OCI-LY1 (cell line): ENCODE measurements around the gene SLC38A6.

ENCODE experiments used
- H2AFZ ChIP-seq: fragments of 200-600 bp; sonication (generic), shearing (Covaris generic); 2 replicates; pipeline ENCODE4 v1.6.0; 2014; ENCODE audit warnings: antibody characterized with exemption, mild to moderate bottlenecking, low read length
- H3F3A ChIP-seq: fragments of 200-600 bp; sonication (generic), shearing (Covaris generic); 2 replicates; pipeline ENCODE4 v1.6.0; 2014; ENCODE audit warnings: mild to moderate bottlenecking, antibody characterized with exemption, low read length, moderate library complexity; ENCODE audit not compliant: insufficient read depth
- H3K27ac ChIP-seq: fragments of 200-600 bp; sonication (generic); 2 replicates; pipeline ENCODE4 v1.5.1; 2014; ENCODE audit warnings: low read length, mixed run types, mild to moderate bottlenecking, low read depth; ENCODE audit not compliant: poor library complexity, severe bottlenecking
- H3K27me3 ChIP-seq: fragments of 200-600 bp; sonication (generic); 2 replicates; pipeline ENCODE4 v1.6.0; 2014; ENCODE audit warnings: antibody characterized with exemption, mild to moderate bottlenecking, low read length, moderate library complexity; ENCODE audit not compliant: insufficient read depth
- H3K36me3 ChIP-seq: fragments of 200-600 bp; sonication (generic); 2 replicates; pipeline ENCODE4 v1.6.1; 2014; ENCODE audit warnings: mild to moderate bottlenecking, antibody characterized with exemption, low read length, moderate library complexity, mixed read lengths; ENCODE audit not compliant: insufficient read depth
- H3K4me1 ChIP-seq: fragments of 200-600 bp; sonication (generic); 2 replicates; pipeline ENCODE4 v1.5.1; 2014; ENCODE audit warnings: mild to moderate bottlenecking, low read length, moderate library complexity; ENCODE audit not compliant: insufficient read depth, severe bottlenecking
- H3K4me2 ChIP-seq: fragments of 200-600 bp; sonication (generic), shearing (Covaris generic); 2 replicates; pipeline ENCODE4 v1.6.1; 2014; ENCODE audit warnings: low read length
- H3K4me3 ChIP-seq: fragments of 200-600 bp; sonication (generic); 2 replicates; pipeline ENCODE4 v1.5.1; 2014; ENCODE audit warnings: low read length, low read depth, mild to moderate bottlenecking, mixed read lengths; ENCODE audit not compliant: poor library complexity, severe bottlenecking
- H3K79me2 ChIP-seq: fragments of 200-600 bp; shearing (Covaris generic); 2 replicates; pipeline ENCODE4 v1.6.1; 2016; ENCODE audit warnings: mixed run types, low read length, mixed read lengths; ENCODE audit not compliant: insufficient read depth
- H3K9ac ChIP-seq: fragments of 200-600 bp; sonication (generic), shearing (Covaris generic); 2 replicates; pipeline ENCODE4 v1.6.1; 2014; ENCODE audit warnings: mild to moderate bottlenecking, low read length, mixed read lengths
- H3K9me2 ChIP-seq: fragments of 200-600 bp; sonication (generic), shearing (Covaris generic); 2 replicates; pipeline ENCODE4 v1.6.1; 2014; ENCODE audit warnings: low read depth, mild to moderate bottlenecking, low read length, mixed read lengths
- H3K9me3 ChIP-seq: fragments of 200-600 bp; shearing (Covaris generic); 2 replicates; pipeline ENCODE4 v1.6.1; 2014; ENCODE audit warnings: low read length, mixed read lengths
- H4K20me1 ChIP-seq: fragments of 200-600 bp; sonication (generic), shearing (Covaris generic); 2 replicates; pipeline ENCODE4 v1.6.0; 2016; ENCODE audit warnings: mild to moderate bottlenecking, low read length; ENCODE audit not compliant: insufficient read depth
- EZH2 ChIP-seq: fragments of 200-600 bp; sonication (generic), shearing (Covaris generic); IDR thresholded peaks from 2 replicates; pipeline ENCODE4 v1.8.0; 2017; ENCODE audit warnings: borderline replicate concordance, mixed run types, mild to moderate bottlenecking, antibody characterized with exemption, low read length, moderate library complexity, mixed read lengths
- TF ChIP-seq, protein P1 (sequence below): fragments of 200-600 bp; sonication (generic), shearing (Covaris generic); IDR thresholded peaks from 2 replicates; pipeline ENCODE4 v1.5.1; 2017; ENCODE audit warnings: mild to moderate bottlenecking, antibody characterized with exemption, low read length, moderate library complexity, mixed read lengths

The SLC38A6 gene

DNA sequence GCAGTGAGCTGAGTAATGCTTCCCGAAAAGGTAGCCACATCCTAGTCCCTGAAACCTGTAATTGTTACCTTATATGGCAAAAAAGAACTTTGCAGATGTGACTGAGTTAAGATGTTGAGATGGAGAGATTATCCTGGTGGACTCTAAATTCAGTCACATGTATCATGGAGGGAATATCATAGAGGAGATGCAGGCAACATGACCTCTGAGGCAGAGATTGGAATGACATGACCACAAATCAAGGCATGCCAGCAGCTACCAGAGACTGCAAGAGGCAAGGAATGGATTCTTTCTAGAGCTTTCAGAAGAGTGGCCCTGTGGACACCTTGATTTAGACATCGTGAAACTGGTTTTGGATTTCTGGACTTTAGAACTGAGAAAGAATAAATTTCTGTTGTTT is 18.5 kb downstream of the SLC38A6 start:
- H3K36me3 ChIP-seq: no peaks in the 10 kb centered on the region
- H3K4me2 ChIP-seq: no peak overlapping the region

DNA sequence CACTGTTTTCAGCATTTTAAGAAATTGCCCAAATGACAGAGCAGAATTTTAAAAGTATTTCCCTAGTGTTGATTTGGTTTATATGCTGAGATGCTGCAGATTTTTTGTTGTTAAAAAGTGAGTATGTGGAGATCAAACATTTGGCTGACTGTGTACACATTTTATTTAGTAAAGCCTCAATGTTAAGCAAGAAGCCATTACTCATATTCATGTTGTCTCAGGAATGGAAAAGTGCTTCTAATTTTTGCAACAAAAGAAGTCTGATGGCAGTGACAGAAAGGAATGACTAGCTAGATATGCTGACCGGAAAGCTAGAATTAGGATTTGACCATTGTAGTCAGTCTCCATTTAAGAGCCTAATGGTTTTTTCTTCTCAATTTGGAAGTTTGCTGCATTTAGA is 22.5 kb downstream of the SLC38A6 start:
- no peaks in the 10 kb centered on the region for H3K9me3 ChIP-seq
- no peak for TF ChIP-seq EZH2
- TF ChIP-seq, protein P1, sequence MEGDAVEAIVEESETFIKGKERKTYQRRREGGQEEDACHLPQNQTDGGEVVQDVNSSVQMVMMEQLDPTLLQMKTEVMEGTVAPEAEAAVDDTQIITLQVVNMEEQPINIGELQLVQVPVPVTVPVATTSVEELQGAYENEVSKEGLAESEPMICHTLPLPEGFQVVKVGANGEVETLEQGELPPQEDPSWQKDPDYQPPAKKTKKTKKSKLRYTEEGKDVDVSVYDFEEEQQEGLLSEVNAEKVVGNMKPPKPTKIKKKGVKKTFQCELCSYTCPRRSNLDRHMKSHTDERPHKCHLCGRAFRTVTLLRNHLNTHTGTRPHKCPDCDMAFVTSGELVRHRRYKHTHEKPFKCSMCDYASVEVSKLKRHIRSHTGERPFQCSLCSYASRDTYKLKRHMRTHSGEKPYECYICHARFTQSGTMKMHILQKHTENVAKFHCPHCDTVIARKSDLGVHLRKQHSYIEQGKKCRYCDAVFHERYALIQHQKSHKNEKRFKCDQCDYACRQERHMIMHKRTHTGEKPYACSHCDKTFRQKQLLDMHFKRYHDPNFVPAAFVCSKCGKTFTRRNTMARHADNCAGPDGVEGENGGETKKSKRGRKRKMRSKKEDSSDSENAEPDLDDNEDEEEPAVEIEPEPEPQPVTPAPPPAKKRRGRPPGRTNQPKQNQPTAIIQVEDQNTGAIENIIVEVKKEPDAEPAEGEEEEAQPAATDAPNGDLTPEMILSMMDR: no peak
- no peak overlapping the region for H3K4me2 ChIP-seq
- no peaks in the 10 kb centered on the region for H3K79me2 ChIP-seq
- H4K20me1 ChIP-seq: no peaks in the 10 kb centered on the region
- no peaks in the 10 kb centered on the region for H3K4me1 ChIP-seq
- H3K36me3 ChIP-seq: no peaks in the 10 kb centered on the region
- H3K27ac ChIP-seq: no peak overlapping the region
- H3K9me2 ChIP-seq: no peaks in the 10 kb centered on the region
- H2AFZ ChIP-seq: no peak overlapping the region
- H3K27me3 ChIP-seq: no peaks in the 10 kb centered on the region
- no peaks in the 10 kb centered on the region for H3F3A ChIP-seq
- H3K4me3 ChIP-seq: no peak overlapping the region
- no peak overlapping the region for H3K9ac ChIP-seq

More for the DNA sequence above, 18.5 kb downstream of the SLC38A6 start:
- Histone ChIP-seq H2AFZ (no peak overlapping the region), H3K4me3 (no peak overlapping the region), H3K9me3 (no peaks in the 10 kb centered on the region), H3F3A (no peaks in the 10 kb centered on the region), H3K9ac (no peak overlapping the region), H3K79me2 (no peaks in the 10 kb centered on the region), H3K27ac (no peak overlapping the region), H4K20me1 (no peaks in the 10 kb centered on the region), H3K9me2 (no peaks in the 10 kb centered on the region), H3K4me1 (no peaks in the 10 kb centered on the region), H3K27me3 (no peaks in the 10 kb centered on the region)
- TF ChIP-seq EZH2: no peak
- TF ChIP-seq, protein P1: no peak

DNA sequence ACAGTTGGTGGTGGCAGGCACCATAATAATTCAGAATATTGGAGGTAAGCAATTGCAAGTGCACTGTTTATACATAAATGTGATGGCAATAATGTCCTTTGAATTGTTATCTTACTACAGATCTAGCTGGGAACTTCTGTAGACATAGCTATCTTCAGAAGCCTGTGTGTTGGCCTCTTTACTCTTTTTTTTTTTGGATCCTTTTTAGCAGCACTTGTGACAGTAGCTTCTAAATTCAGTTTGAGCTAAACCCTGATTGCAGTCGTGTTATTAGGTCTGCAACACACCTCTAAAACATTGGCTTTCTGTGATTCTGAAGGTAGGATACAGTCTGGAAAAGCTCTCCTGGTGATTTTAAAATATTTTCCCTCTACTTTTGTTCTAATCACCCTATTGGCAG is 38.5 kb downstream of the SLC38A6 start:
- H3K27me3 ChIP-seq: no peaks in the 10 kb centered on the region
- no peaks in the 10 kb centered on the region for H3K79me2 ChIP-seq
- TF ChIP-seq, protein P1: no peak
- no peak for TF ChIP-seq EZH2
- H2AFZ ChIP-seq: no peak overlapping the region
- no peaks in the 10 kb centered on the region for H3K9me2 ChIP-seq
- no peak overlapping the region for H3K4me3 ChIP-seq
- no peak overlapping the region for H3K4me2 ChIP-seq
- H3K9ac ChIP-seq: no peak overlapping the region
- H3K36me3 ChIP-seq: no peaks in the 10 kb centered on the region
- H4K20me1 ChIP-seq: no peaks in the 10 kb centered on the region
- no peak overlapping the region for H3K27ac ChIP-seq
- no peaks in the 10 kb centered on the region for H3K4me1 ChIP-seq
- no peaks in the 10 kb centered on the region for H3K9me3 ChIP-seq
- H3F3A ChIP-seq: no peaks in the 10 kb centered on the region
